DMS114 treated with DMSO at 0.1 percent for 48 hours (cell line): ENCODE data around the gene OSTM1.

Experiments used
- DNase-seq: peaks from one replicate; lab custom pipeline; 2025; ENCODE audit not compliant: unreplicated experiment; lab: John Stamatoyannopoulos, UW

The OSTM1 gene

DNA sequence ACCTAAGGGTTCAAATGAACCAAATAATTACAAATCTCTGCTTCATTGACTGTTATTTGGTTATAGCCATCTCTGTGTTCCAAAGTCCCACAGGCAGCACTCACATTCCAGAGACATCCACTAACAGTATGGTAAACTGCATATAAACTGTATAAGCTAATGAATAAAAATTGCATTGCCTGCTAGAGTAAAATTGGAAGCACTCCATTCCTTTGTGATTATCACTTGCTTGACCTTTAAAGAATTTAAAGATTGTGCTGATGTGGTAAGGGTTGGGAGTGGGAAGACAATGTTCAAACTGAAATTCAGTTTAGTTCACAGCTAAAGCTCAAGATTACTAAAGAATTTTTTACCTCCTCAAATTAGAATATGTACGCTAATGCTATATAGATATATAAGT lies 31.0 kb upstream of the OSTM1 start:
- no peak for DNase-seq

DNA sequence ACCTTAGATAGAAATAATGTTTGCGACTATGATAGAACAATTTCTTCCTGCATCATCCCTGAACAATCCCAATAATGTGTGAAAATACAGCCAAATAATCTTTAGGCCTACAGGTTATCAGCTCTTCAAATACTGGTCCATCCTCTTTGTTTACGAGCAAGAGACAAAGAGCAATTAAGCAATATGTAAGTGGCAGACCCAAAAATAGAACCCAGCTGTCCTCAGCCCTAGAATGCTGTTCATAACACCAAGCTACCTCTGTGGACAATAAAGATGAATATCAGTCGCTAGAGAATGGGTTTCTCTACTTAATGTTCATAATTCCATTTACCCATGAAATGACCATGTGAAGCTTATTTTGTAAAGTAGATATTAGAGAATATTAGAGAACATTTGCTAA lies 28.4 kb upstream of the OSTM1 start:
- no peak for DNase-seq

DNA sequence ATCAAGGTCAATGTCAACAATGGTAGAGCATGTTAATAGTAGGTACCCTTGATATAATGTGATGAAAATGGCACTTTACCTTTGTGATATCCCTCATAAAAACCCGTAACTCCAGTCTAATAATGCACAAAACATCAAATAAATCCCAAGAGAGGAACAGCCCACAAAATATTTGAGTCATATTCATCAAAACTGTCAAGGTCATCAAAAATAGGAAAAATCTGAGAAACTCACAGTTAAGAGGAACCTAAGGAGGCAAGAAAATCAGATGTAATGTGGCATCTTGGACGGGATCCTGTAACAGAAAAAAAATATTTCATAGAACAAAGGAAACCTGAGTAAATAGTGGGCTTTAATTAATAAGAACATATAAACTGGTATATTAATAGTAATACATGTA lies 25.5 kb upstream of the OSTM1 start:
- no peak for DNase-seq

DNA sequence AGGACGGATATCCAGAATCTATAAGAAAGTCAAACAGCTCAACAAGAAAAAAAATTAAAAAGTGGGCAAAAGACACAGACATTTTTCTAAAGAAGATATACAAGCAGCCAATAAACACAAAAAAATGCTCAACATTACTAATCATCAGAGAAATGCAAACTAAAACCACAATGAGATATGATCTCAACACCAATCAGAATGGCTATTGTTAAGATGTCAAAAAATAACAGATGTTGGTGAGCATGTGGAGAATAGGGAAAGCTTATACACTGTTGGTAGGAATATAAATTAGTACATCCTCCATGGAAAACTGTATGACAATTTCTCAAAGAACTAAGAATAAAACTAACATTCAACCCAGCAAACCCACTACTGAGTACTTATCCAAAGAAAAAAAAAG lies 23.3 kb upstream of the OSTM1 start:
- no peak for DNase-seq

DNA sequence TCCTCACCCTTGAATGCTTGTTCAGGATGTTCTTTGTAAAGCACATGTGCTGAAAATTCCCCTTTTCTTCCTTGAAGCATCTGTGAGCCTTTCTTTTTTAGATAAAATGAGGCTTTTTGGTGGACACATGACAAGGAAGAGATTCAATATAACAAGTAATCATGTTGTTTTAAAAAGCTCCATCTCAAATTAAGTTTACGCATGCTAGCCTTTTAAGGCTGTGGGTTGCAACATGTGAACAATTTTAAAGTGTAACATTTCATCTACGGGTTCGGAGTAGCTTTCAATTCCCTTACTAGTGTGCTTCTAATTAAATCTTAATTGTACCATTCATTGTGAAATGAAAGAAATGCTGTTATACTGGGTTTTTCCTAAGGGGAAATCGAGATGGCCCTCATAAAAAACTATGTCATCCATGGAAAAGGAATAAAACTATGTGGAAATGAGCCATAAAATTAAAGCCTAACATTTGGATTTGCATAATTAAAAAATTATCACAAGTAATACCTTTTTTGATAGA lies 19.3 kb upstream of the OSTM1 start:
- DNase-seq, result no peak

GRCh38 chr6:108091288-108091687 lies 16.7 kb upstream of the OSTM1 start:
- DNase-seq, result no peak

- no peak for DNase-seq
Measured at GRCh38 chr6:108083349-108083748, 8.8 kb upstream of the OSTM1 start.

DNA sequence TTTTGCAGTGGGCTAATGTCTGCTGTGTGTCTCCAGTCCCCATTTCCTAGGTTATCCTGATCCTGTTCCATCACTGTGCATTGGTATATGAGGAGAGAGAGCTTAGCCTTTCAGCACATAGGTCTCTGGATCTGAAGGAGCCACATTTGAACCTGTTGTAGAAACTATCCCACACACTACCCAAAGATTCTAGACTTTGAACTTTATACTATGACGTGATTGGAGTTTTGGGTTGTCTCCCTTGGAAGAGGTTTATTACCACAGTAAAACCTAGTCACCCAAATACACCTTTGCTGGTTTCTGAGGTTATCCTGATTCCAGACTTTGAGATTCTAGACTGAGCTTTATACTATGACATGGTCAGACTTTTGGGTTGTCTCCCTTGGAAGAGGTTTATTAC lies 8.0 kb upstream of the OSTM1 start:
- no peak for DNase-seq

DNA sequence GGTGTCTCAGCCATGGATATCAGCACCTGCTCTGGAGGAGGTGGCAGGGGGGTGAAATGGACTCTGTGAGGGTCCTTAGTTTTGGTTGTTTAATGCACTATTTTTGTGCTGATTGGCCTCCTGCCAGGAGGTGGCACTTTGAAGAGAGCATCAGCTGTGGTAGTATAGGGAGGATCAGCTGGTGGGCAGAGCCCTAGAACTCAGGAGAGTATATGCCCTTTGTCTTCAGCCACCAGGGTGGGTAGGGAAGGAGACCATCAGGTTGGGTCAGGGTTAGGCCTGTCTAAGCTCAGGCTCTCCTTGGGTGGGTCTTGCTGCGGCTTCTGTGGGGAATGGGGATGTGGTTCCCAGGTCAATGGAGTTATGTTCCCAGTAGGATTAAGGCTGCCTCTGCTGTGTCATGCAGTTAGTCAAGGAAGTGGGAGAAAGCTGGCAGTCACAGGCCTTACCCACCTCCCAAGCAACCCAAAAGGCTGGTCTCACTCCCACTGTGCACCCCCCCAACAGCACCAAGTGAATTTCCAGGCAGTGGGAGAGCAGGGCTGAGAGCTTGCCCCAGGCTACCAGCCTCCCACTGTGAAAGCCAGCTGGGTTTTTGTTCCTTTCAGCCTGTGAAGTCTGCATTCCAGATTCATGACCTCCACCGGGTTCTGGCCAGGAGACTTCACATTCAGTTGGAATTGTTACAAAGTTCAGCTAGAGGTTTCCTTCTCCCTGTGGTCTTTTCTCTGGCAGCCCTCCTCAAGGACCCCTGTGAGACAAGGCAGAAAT lies 5.7 kb upstream of the OSTM1 start:
- no peak for DNase-seq

GRCh38 chr6:108078191-108078590 lies 3.6 kb upstream of the OSTM1 start:
- no peak for DNase-seq

DNA sequence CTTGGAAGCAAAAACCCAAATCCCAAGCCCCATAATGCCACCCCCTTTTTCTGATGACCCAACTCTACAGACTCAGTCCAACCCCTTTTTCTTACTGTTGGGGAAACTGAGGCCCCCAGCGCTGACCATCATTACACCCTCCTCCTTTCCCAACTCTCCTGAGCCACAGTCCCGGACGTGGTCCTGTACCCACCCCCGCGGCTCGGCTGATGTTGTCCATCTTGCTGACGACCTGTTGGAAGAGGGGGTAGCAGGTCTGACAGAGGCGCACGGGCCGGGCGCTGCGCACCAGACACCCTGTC lies 533 bp downstream of the OSTM1 start:
- no peak for DNase-seq

GRCh38 chr6:108071736-108072276 lies 2.7 kb downstream of the OSTM1 start:
- DNase-seq, result no peak

DNA sequence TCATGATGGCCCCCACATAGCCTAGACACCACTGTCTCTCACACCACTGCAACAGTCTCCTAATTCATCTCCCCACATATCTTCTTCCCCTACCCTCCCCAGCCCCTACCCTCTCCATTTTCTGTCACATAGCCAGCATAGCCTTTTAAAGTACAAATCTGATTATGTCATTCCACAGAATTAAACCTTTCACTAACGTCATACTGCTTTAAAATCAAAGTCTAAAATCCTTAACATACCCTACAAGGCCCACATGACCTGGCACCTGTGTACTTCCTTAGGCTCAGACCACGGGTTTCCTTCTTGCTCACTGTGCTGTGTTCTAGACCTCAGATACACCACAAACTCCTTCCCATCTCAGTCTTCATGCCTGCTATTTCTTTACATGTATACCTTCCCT lies 5.9 kb downstream of the OSTM1 start:
- DNase-seq, result no peak

DNA sequence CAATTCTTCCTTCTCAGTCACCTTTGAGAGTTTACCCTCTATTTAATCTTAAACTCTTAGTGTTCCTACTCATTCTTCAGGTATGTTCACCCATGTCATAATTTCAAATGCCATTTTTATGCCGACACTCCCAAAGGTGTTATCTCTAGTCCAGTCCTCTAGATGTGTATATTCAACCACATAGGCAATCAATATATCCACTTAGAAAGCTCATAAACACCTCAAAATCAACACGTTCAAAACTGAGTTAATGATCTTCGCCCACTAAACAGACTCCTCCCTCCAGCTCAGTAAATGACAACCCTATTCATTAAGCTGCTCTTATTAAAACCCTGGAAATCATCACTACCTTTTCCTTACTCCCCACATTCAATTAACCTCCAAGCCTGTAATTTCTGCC lies 6.4 kb downstream of the OSTM1 start:
- no peak for DNase-seq

- DNase-seq, result no peak
Measured at GRCh38 chr6:108052706-108053105, 21.8 kb downstream of the OSTM1 start.

DNA sequence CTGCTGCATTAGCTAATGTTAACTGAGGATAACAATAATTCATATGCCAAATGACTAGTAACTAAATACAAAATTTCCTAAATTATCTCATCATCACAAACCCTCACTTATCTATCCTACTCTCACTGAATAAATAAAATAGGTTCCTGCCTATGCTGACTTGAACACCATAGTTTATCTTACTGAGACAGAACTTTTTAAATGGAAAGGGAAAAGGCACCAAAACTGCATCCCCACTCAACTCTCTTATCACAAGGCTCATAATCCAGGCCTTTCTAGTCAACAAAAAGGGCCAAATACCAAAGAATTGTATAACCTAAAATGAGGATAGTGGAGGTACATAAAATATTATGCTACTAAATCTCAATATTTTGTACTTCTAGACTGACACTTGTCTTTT lies 23.1 kb downstream of the OSTM1 start:
- no peak for DNase-seq

GRCh38 chr6:108039681-108040080 lies 34.9 kb downstream of the OSTM1 start:
- no peak for DNase-seq

DNA sequence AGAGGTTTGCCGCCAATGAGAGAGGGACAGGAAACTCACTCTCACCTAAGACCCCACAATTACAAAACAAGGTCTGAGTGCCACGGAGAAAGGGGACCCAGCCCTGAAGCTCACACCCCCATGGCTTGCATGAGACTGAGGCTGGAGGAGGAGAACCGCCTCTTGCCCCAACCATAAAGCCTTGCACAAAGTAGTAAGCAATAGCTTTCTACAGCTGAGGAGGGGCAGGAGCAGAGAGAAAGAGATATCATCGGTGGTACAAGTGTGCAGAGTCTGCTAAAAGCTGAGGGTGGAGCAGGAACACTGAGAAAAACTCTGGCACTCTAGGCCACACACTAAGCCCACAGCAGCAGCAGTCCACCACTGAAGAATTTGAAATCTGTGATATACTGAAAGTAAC lies 37.7 kb downstream of the OSTM1 start:
- no peak for DNase-seq

GRCh38 chr6:108031968-108032367 lies 42.6 kb downstream of the OSTM1 start:
- DNase-seq, result no peak

DNA sequence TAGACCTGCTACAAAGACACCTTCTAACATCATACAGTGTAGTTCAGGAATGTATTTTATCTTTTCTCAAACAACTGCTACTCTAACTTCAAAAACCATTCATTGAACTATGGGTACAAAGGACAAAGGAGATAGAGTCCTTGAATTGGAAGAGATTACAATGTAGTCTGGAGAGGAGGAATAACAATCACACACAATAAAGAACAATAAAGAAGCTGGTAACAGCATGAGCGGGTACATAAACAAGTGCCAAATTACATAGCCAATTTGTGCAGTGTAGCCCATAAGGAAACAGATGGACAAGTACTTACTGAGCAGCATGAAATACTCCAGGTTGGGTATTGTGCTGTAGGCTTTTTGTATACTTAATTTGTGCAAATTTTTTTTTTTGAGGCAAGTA lies 44.3 kb downstream of the OSTM1 start:
- no peak for DNase-seq

- DNase-seq, result no peak
Measured at GRCh38 chr6:108029226-108029921, 45.2 kb downstream of the OSTM1 start.

DNA sequence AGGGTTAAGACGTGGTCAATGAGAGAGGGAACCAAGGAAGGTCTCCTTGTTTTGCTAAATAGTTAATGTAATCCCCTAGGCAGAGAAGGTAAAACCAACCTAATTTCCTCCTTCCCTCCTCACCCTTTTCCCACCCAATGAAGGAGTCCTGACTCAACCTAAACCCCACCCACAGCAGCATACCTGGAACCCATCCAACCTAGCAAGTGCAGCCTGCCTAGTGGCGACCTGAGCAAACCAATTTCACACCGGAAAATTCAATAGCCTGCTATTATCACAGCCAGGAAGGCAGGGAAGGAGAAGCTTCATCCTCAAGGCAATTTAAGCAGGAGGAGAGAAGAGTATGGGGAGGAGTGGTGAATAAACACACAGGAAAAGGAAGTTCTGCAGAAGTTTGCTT lies 46.9 kb downstream of the OSTM1 start:
- DNase-seq, result no peak

GRCh38 chr6:108027056-108027455 lies 47.5 kb downstream of the OSTM1 start:
- no peak for DNase-seq
